ENCODE data around the gene ATL2.

- TF ChIP-seq CTCF (IDR thresholded peaks at IDR 0.05; ENCODE audit: low read length) (no peak), EZH2 (IDR thresholded peaks at IDR 0.05; ENCODE audit: borderline replicate concordance, low read length) (no peak)
Observed at GRCh38 chr2:38394903-38395341, 17.8 kb upstream of the ATL2 start.
